ENCODE results near the gene MEDAG.

- TF ChIP-seq CTCF (IDR thresholded peaks at IDR 0.05) (no peak), POLR2A (IDR thresholded peaks at IDR 0.05) (no peak), POLR2AphosphoS5 (IDR thresholded peaks at IDR 0.05) (no peak)
Observed at GRCh38 chr13:30882996-30883766, 22.9 kb upstream of the MEDAG start.
